ENCODE measurements around the gene FAF2.

DNA sequence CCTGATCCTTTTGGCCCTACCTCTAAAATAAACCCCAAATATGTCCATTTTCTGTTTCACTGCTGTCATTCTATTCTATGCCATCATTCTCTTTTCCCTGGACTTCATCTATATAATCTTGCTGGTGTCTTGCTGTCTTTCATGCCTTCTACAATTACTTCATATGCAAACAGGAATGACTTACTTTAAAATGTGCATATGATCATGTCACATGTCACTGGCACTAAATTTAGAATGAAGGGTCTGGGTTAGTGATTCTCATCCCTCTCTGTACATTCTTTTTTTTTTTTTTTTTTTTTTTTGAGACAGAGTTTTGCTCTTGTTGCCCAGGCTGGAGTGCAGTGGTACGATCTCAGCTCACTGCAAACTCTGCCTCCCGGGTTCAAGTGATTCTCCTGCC lies 22.9 kb downstream of the FAF2 start:
- TF ChIP-seq, protein P1, sequence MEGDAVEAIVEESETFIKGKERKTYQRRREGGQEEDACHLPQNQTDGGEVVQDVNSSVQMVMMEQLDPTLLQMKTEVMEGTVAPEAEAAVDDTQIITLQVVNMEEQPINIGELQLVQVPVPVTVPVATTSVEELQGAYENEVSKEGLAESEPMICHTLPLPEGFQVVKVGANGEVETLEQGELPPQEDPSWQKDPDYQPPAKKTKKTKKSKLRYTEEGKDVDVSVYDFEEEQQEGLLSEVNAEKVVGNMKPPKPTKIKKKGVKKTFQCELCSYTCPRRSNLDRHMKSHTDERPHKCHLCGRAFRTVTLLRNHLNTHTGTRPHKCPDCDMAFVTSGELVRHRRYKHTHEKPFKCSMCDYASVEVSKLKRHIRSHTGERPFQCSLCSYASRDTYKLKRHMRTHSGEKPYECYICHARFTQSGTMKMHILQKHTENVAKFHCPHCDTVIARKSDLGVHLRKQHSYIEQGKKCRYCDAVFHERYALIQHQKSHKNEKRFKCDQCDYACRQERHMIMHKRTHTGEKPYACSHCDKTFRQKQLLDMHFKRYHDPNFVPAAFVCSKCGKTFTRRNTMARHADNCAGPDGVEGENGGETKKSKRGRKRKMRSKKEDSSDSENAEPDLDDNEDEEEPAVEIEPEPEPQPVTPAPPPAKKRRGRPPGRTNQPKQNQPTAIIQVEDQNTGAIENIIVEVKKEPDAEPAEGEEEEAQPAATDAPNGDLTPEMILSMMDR (IDR thresholded peaks at IDR 0.05 in 4 of 5, conservative IDR thresholded peaks at IDR 0.05 in 1 of 5): no peak
- no peak for TF ChIP-seq POLR2A (IDR thresholded peaks at IDR 0.05)
